ENCODE results near the gene AMBRA1.

AMBRA1 gene

DNA sequence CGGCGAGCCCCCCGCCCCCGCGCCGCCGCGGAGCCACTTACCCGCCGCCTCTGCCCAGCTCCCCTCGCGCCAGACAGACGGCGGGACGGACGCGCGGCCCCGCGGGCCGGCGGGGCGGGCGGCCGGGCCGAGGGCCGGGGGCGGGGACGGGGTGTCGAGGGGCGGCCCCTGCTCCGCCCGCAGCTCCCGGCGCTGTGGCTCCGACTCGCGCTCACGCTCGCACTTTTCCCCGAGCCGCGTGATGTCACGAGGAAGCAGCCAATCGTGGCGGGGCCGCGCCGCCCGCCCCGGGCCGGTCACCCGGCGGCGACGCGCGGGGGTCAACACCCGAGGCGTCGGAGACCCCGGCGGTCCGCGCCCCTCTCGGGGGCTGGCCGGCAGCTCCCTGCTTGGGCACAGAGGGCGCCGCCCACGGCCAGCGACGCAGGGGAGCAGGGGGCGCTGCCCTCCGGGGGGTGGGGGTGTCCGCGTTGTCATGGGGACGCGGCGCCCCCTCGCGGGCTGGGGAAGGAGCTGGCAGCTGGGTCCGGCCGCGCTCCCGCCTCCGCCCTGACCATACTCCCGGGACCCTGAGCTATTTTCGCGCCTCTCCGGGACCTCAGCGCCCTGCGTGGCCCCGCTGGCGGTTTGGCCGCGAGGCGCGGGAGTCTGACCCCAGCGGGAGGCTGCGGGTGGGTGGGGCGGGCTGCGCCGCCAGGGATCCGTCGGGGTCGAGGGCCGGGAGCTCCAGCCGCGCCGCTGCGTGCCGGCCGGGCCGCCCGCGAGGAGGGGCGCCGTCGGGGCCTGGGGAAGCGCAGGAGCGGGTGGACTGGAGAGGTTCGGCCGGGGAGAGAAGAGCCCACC is 202.0 kb downstream of the AMBRA1 start, which contains the start of gene CHRM4:
TSS of gene CHRM4 (minus strand) at position 199 of the 843 bp plus-strand sequence. CDS start 5,219 bp downstream, outside the sequence.
- FAIRE-seq (no peak), DNase-seq (ENCODE audit: insufficient read length, low spot score) (peak; percentile 86)
- TF ChIP-seq CTCF (IDR thresholded peaks at IDR 0.05; ENCODE audit: insufficient read depth, missing control alignments): peak; percentile 42

DNA sequence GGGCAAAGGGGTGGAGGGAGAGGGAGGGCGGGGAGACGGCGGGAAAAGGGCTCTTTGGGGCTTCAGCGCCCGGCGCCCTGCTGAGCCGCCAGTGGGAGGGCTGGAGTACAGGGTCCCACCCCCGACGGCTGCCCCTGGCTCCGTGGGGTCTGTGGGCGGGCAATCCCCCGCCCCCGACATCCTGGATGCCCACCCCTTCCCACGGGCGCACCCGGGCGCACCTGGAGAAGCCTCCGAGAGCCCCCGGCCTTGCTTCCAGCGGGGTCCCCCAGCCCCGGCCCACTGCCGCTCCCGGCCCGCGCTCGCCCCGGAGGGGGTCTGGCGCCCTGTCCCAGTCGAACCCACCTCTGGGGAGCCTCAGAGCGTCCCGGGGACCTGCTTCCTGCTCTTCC is 202.6 kb downstream of the AMBRA1 start:
- FAIRE-seq (no peak), DNase-seq (ENCODE audit: insufficient read length, low spot score) (no peak)
- no peak for TF ChIP-seq CTCF (IDR thresholded peaks at IDR 0.05; ENCODE audit: insufficient read depth, missing control alignments)

GRCh38 chr11:46390331-46391171 is 203.3 kb downstream of the AMBRA1 start:
- DNase-seq (ENCODE audit: insufficient read length, low spot score): no peak
- no peak for TF ChIP-seq CTCF (IDR thresholded peaks at IDR 0.05; ENCODE audit: insufficient read depth, missing control alignments)
- no peak for FAIRE-seq

GRCh38 chr11:46389450-46390330 is 204.1 kb downstream of the AMBRA1 start:
- no peak for FAIRE-seq
- peak; percentile 73 for TF ChIP-seq CTCF (IDR thresholded peaks at IDR 0.05; ENCODE audit: insufficient read depth, missing control alignments)
- peak; percentile 85 for DNase-seq (ENCODE audit: insufficient read length, low spot score)

DNA sequence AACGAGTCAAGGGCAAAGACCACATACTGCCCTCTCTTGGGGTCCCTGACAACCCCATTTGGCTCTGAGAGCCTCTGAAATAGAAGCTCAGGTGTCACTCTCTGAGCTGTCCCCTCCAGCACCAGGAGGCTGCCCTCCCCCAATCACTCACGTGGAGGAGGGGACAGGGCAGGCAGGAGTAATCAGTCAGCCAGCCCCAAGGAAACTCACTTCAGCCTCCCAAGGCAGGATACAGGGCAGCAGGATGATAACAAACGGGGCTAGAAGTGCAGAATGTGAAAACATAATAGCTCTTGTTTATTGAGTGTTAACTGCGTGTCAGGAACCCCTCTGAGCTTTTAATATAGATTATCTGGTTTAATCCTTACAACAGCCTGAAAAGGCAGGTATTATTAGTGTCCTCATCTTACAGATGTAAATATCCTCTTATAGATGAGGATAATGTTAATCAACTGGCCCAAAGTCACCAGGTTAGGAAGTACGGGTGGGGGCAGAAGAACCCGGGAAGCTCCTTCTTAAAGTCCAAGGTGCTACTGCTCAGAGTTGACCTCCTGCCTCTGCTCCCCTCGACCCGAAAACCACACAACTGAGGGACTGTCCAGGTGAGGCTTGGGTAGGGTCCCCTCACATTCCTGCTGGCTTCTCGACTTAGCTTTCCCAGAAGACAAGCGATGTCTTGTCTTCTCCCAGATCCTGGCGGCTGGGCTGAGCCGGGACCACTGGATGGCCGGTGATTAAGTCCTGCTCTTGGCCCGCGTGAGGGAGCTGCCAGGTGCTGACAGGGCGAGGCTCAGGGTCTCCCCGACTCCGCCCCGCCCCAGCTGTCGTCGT is 205.0 kb downstream of the AMBRA1 start:
- DNase-seq (ENCODE audit: insufficient read length, low spot score) (peak; percentile 94), FAIRE-seq (no peak)
- no peak for TF ChIP-seq CTCF (IDR thresholded peaks at IDR 0.05; ENCODE audit: insufficient read depth, missing control alignments)
